Natural killer cell treated with Interleukin-12 subunit alpha and Interleukin-12 subunit beta and Interleukin-15 and Interleukin-18, amount 100 ng/mL, for 72 hours (primary cell): Measurements from ENCODE around the gene NBL1. TPM values are rescaled to one million over a fixed set of nuclear protein-coding genes. Genes with fewer than 3 reads are reported as not detected.
A peak's percentile ranks its signal among the peaks of the same experiment; 100 is the strongest.
"Not testable (repeated sequence)": the region's sequence is repeated elsewhere in the genome, so short reads cannot be mapped to it uniquely, and the experiment has no call there.

Experiments used
- ATAC-seq, 2 donors: fragments of 150-1000 bp; cut with Tn5 transposase in 1 of 2; sonication (Bioruptor Pico), chemical (Tn5 transposase) in 1 of 2; 2 replicates each; pipeline ENCODE4 v1.10.0; 2021
- DNase-seq: peaks from one replicate; pipeline ENCODE4 v3.0.0; 2022; ENCODE audit warnings: low spot score
- H3K27ac Mint-ChIP-seq, 2 donors: 1 replicate in 1 of 2; 2 replicates in 1 of 2; pipeline ENCODE4 v1.8.0; 2022; ENCODE audit warnings: mixed read lengths in 2 of 2, mild to moderate bottlenecking in 1 of 2, moderate library complexity in 1 of 2
- H3K27me3 Mint-ChIP-seq, 2 donors: 1 replicate in 1 of 2; 2 replicates in 1 of 2; pipeline ENCODE4 v1.8.0; 2022; ENCODE audit warnings: mixed read lengths in 2 of 2
- H3K36me3 Mint-ChIP-seq: one replicate; pipeline ENCODE4 v1.8.0; 2022; ENCODE audit warnings: mixed read lengths
- H3K4me1 Mint-ChIP-seq, 2 donors: 1 replicate in 1 of 2; 2 replicates in 1 of 2; pipeline ENCODE4 v1.8.0; 2022; ENCODE audit warnings: low read depth in 2 of 2, mixed read lengths in 2 of 2, mild to moderate bottlenecking in 1 of 2
- H3K4me3 Mint-ChIP-seq: one replicate; pipeline ENCODE4 v1.8.0; 2022; ENCODE audit warnings: mixed read lengths
- H3K9me3 Mint-ChIP-seq: 2 replicates; pipeline ENCODE4 v1.8.0; 2022; ENCODE audit warnings: mixed read lengths
- total RNA-seq, 2 donors: library from RNA; stranded (reverse); gene quantifications; one replicate each; pipeline ENCODE4 v1.2.3, GENCODE V29; 2022

NBL1 gene
- total RNA-seq, 2 donors from 2014 or later, result 9.3 to 24.4 TPM

- H3K4me1 Mint-ChIP-seq, result no peaks in the 10 kb centered on the region
- H3K27ac Mint-ChIP-seq, result no peak overlapping the region
- H3K27me3 Mint-ChIP-seq, result no peaks in the 10 kb centered on the region
- DNase-seq, result no peak
- H3K4me3 Mint-ChIP-seq, result no peak overlapping the region
- peaks cover 4% of the 10 kb centered on the region for H3K36me3 Mint-ChIP-seq
- no peak for ATAC-seq
- H3K9me3 Mint-ChIP-seq, result no peaks in the 10 kb centered on the region
Observed at GRCh38 chr1:19632211-19632610, 11.9 kb upstream of the NBL1 start.

GRCh38 chr1:19633106-19633505 lies 11.0 kb upstream of the NBL1 start:
- ATAC-seq (no peak), DNase-seq (no peak)
- Mint-ChIP-seq H3K27me3 (no peaks in the 10 kb centered on the region), H3K4me3 (no peak overlapping the region), H3K36me3 (peaks cover 4% of the 10 kb centered on the region), H3K4me1 (no peaks in the 10 kb centered on the region), H3K9me3 (no peaks in the 10 kb centered on the region), H3K27ac (no peak overlapping the region)

- H3K4me3 Mint-ChIP-seq, result not testable (repeated sequence)
Observed at GRCh38 chr1:19635064-19635463, 9.0 kb upstream of the NBL1 start.

GRCh38 chr1:19635646-19636045 lies 8.5 kb upstream of the NBL1 start:
- no peaks in the 10 kb centered on the region for H3K4me1 Mint-ChIP-seq
- H3K9me3 Mint-ChIP-seq, result no peaks in the 10 kb centered on the region
- no peak overlapping the region for H3K27ac Mint-ChIP-seq
- ATAC-seq (no peak), DNase-seq (no peak)
- no peaks in the 10 kb centered on the region for H3K36me3 Mint-ChIP-seq
- no peak overlapping the region for H3K4me3 Mint-ChIP-seq
- peaks cover 0 to 3% of the 10 kb centered on the region in 2 donors for H3K27me3 Mint-ChIP-seq

More at GRCh38 chr1:19635064-19635463, 9.0 kb upstream of the NBL1 start:
- not testable (repeated sequence) for ATAC-seq, H3K9me3 Mint-ChIP-seq, H3K27ac Mint-ChIP-seq, H3K36me3 Mint-ChIP-seq, H3K27me3 Mint-ChIP-seq, H3K4me1 Mint-ChIP-seq, DNase-seq

- no peak for DNase-seq
- Mint-ChIP-seq H3K36me3 (no peaks in the 10 kb centered on the region), H3K9me3 (no peaks in the 10 kb centered on the region), H3K27ac (no peak overlapping the region), H3K4me1 (no peaks in the 10 kb centered on the region), H3K4me3 (no peak overlapping the region), H3K27me3 (peaks cover under 1 to 3% of the 10 kb centered on the region in 2 donors)
- no peak for ATAC-seq
Observed at GRCh38 chr1:19636065-19636464, 8.0 kb upstream of the NBL1 start.

- not testable (repeated sequence) for ATAC-seq, H3K36me3 Mint-ChIP-seq, H3K4me1 Mint-ChIP-seq, H3K4me3 Mint-ChIP-seq, H3K9me3 Mint-ChIP-seq, DNase-seq, H3K27me3 Mint-ChIP-seq, H3K27ac Mint-ChIP-seq
Observed at GRCh38 chr1:19636749-19637148, 7.4 kb upstream of the NBL1 start.

- Mint-ChIP-seq H3K27me3 (peaks cover 3 to 8% of the 10 kb centered on the region in 2 donors), H3K27ac (no peak overlapping the region), H3K9me3 (no peaks in the 10 kb centered on the region), H3K4me1 (no peaks in the 10 kb centered on the region), H3K36me3 (no peaks in the 10 kb centered on the region), H3K4me3 (no peak overlapping the region)
- ATAC-seq, result no peak
- DNase-seq, result no peak
Observed at GRCh38 chr1:19637606-19638005, 6.5 kb upstream of the NBL1 start.

- peaks cover 12 to 18% of the 10 kb centered on the region in 2 donors for H3K27me3 Mint-ChIP-seq
- not testable (repeated sequence) for H3K27ac Mint-ChIP-seq, H3K4me1 Mint-ChIP-seq, H3K36me3 Mint-ChIP-seq, ATAC-seq, DNase-seq, H3K4me3 Mint-ChIP-seq, H3K9me3 Mint-ChIP-seq
Observed at GRCh38 chr1:19639228-19639627, 4.9 kb upstream of the NBL1 start.

- peaks cover 15 to 21% of the 10 kb centered on the region in 2 donors for H3K27me3 Mint-ChIP-seq
- DNase-seq, result no peak
- H3K9me3 Mint-ChIP-seq, result no peaks in the 10 kb centered on the region
- H3K4me3 Mint-ChIP-seq, result no peak overlapping the region
- no peaks in the 10 kb centered on the region for H3K36me3 Mint-ChIP-seq
- H3K27ac Mint-ChIP-seq, result no peak overlapping the region
- peaks cover 3 to 5% of the 10 kb centered on the region in 2 donors for H3K4me1 Mint-ChIP-seq
- ATAC-seq, result no peak
Observed at GRCh38 chr1:19639999-19640362, 4.1 kb upstream of the NBL1 start.

- no peak overlapping the region for H3K4me3 Mint-ChIP-seq
- no peak for DNase-seq
- H3K27me3 Mint-ChIP-seq, result peaks cover 15 to 23% of the 10 kb centered on the region in 2 donors
- no peaks in the 10 kb centered on the region for H3K9me3 Mint-ChIP-seq
- ATAC-seq, result no peak
- H3K36me3 Mint-ChIP-seq, result no peaks in the 10 kb centered on the region
- H3K4me1 Mint-ChIP-seq, result peaks cover 3 to 5% of the 10 kb centered on the region in 2 donors
- H3K27ac Mint-ChIP-seq, result no peak overlapping the region
Observed at GRCh38 chr1:19640363-19641316, 3.5 kb upstream of the NBL1 start.

GRCh38 chr1:19643121-19643520 lies 990 bp upstream of the NBL1 start:
- H3K27me3 Mint-ChIP-seq, result peaks cover 15 to 23% of the 10 kb centered on the region in 2 donors
- peaks cover 9 to 12% of the 10 kb centered on the region in 2 donors for H3K4me1 Mint-ChIP-seq
- peak overlapping the region in 1 of 2 donors; percentile 59 for H3K27ac Mint-ChIP-seq
- no peaks in the 10 kb centered on the region for H3K36me3 Mint-ChIP-seq
- no peaks in the 10 kb centered on the region for H3K9me3 Mint-ChIP-seq
- ATAC-seq, result no peak
- no peak for DNase-seq
- H3K4me3 Mint-ChIP-seq, result peak overlapping the region; percentile 75

- peak in 1 of 2 donors; percentile 33 for ATAC-seq
- peak overlapping the region in 1 of 2 donors; percentile 44 for H3K27ac Mint-ChIP-seq
Observed at GRCh38 chr1:19644395-19644680, 227 bp downstream of the NBL1 start.

GRCh38 chr1:19644681-19645410 lies 735 bp downstream of the NBL1 start:
- Mint-ChIP-seq H3K27ac (peak overlapping the region; percentile 15 to 44), H3K4me3 (peak overlapping the region; percentile 94), H3K9me3 (no peaks in the 10 kb centered on the region), H3K4me1 (peaks cover 9 to 12% of the 10 kb centered on the region in 2 donors), H3K27me3 (peaks cover 13 to 23% of the 10 kb centered on the region in 2 donors), H3K36me3 (no peaks in the 10 kb centered on the region)
- ATAC-seq, result peak; percentile 68 to 72
- peak; percentile 69 for DNase-seq

More at GRCh38 chr1:19644395-19644680, 227 bp downstream of the NBL1 start:
- peak overlapping the region; percentile 94 for H3K4me3 Mint-ChIP-seq
- no peak for DNase-seq
- no peaks in the 10 kb centered on the region for H3K9me3 Mint-ChIP-seq
- H3K27me3 Mint-ChIP-seq, result peaks cover 13 to 23% of the 10 kb centered on the region in 2 donors
- no peaks in the 10 kb centered on the region for H3K36me3 Mint-ChIP-seq
- H3K4me1 Mint-ChIP-seq, result peaks cover 9 to 12% of the 10 kb centered on the region in 2 donors
